Heart right ventricle (tissue), 16 donors: ENCODE results near the gene SMPD4. TPM values are rescaled to one million over a fixed set of nuclear protein-coding genes. Genes with fewer than 3 reads are reported as not detected.
"Not testable (repeated sequence)": the region's sequence is repeated elsewhere in the genome, so short reads cannot be mapped to it uniquely, and the experiment has no call there.

ENCODE experiments used
- ATAC-seq, 8 donors: fragments of 200-7000 bp; cut with Tn5 transposase; one replicate each; pipeline ENCODE4 v1.9.1; 2020; ENCODE audit warnings: mild to moderate bottlenecking in 8 of 8, moderate library complexity in 8 of 8, moderate number of reproducible peaks in 1 of 8
- DNase-seq, 2 donors: peaks; one replicate each; pipeline ENCODE4 v3.0.0-alpha.2; 2020
- H3K27ac ChIP-seq, 10 donors: fragments of 200-600 bp; sonication (generic) in 2 of 10; one replicate each; pipeline versions ENCODE4 v1.5.0 to v1.8.0; 2020 to 2022; ENCODE audit warnings: mild to moderate bottlenecking in 3 of 10
- H3K27me3 ChIP-seq, 7 donors: fragments of 200-600 bp; one replicate each; pipeline ENCODE4 v1.8.0; 2021 to 2022; ENCODE audit warnings: mild to moderate bottlenecking in 2 of 7
- H3K36me3 ChIP-seq, 9 donors: fragments of 200-600 bp; sonication (generic) in 1 of 9; one replicate each; pipeline versions ENCODE4 v1.5.0 to v1.8.0; 2020 to 2022; ENCODE audit warnings: mild to moderate bottlenecking in 2 of 9
- H3K4me1 ChIP-seq, 9 donors: fragments of 200-600 bp; sonication (generic) in 1 of 9; one replicate each; pipeline versions ENCODE4 v1.5.0 to v1.8.0; 2020 to 2022; ENCODE audit warnings: mild to moderate bottlenecking in 4 of 9
- H3K4me3 ChIP-seq, 10 donors: fragments of 200-600 bp; sonication (generic) in 2 of 10; one replicate each; pipeline versions ENCODE4 v1.5.0 to v1.8.0; 2020 to 2022; ENCODE audit warnings: mild to moderate bottlenecking in 7 of 10, moderate library complexity in 2 of 10
- H3K9me3 ChIP-seq, 11 donors: fragments of 200-600 bp in 10 of 11; sonication (generic) in 2 of 11; one replicate each; pipeline versions ENCODE4 v1.5.0 to v1.8.0; 2013 to 2022; ENCODE audit warnings: mild to moderate bottlenecking in 2 of 11, control low read depth in 1 of 11, moderate library complexity in 1 of 11
- CTCF ChIP-seq, 9 donors: fragments of 200-600 bp; sonication (generic) in 2 of 9; IDR thresholded peaks; one replicate each; pipeline versions ENCODE4 v1.5.0 to v1.8.0; 2021 to 2022; ENCODE audit warnings: antibody characterized with exemption in 9 of 9, mild to moderate bottlenecking in 5 of 9, moderate library complexity in 1 of 9
- WGBS, 2 donors: extraction: QIAGEN DNeasy Blood & Tissue Kit; methylation state at CpG; one replicate each; pipeline ENCODE4 v1.1.7; 2013; ENCODE audit warnings: inconsistent platforms in 1 of 2; 5-methylcytosine and 5-hydroxymethylcytosine counted together
- intact Hi-C, 10 donors: fragments of 100-400 bp; cut with DNase I; formaldehyde crosslinking; loops; one replicate each; pipeline versions ENCODE4 v1.11.1 to v1.14.2; 2022
- polyA plus RNA-seq, 2 donors: library from polyadenylated mRNA; stranded (reverse); fragments of 200-250 nt; gene quantifications; one replicate each; pipeline ENCODE4 v1.2.3, GENCODE V29; 2013
- total RNA-seq, 10 donors: library from RNA; stranded (reverse); fragmentation: NEBNext Ultra II Directional in 3 of 10; extraction: Animal tissue kit (Norgen Biotek cat#: 25700) in 3 of 10; gene quantifications; one replicate each; pipeline versions ENCODE4 v1.2.1 to v1.2.4, GENCODE V29; 2021 to 2023
- donor health status: Arrhythmogenic right ventricular cardiomyopathy.
- donor health status: ischemic (EF 13 %, LVEDD 7.1; RV severe dilation, severe dysfunction).
- donor health status: healthy with polysubstance abuse.
- donor health status: DM: no; HTN: yes; CAD: no.
- donor health status: DM: no; HTN: no; CAD: no.
- donor health status: ischemic (EF 25% LVEDD 6.9; RV normal size, moderate dysfunction).
- donor health status: ischemic (EF 25% LVEDD 5.7; RV mildly dilated, moderate dysfunction).
- donor health status: healthy.
- donor health status: DM: yes; HTN: yes; CAD: no.
- donor health status: Ischemic cardiomyopathy.
- donor health status: ischemic (EF 35%, LVEDD 5.7; RV mildly dilated, moderate dysfunction).
- donor health status: nonischemic (EF 11% LVEDD 7.7; RV severe dilation, severe dysfunction).
- donor health status: DM: yes; HTN: yes; CAD: no.
- donor health status: PGD.
- donor health status: ischemic (EF 29% LVEDD 5.4; RV normal size, mild dysfunction).
- donor health status: nonischemic (EF 23%, LVEDD 6.1; RV moderate dilation, normal function).

Gene SMPD4
- total and polyA plus RNA-seq, 12 donors: 21.9 to 60.6 (median 26.6) TPM

GRCh38 chr2:130203150-130203549 lies 21.7 kb upstream of the SMPD4 start:
- intact Hi-C loops, H3K4me3 ChIP-seq, H3K27ac ChIP-seq, H3K9me3 ChIP-seq, H3K4me1 ChIP-seq, H3K27me3 ChIP-seq, H3K36me3 ChIP-seq, DNase-seq: not testable (repeated sequence)
- 68 to 72% methylated on average over 2 to 3 of the region's 3 CpGs for WGBS, 2 donors
- peak in 2 of 8 donors; percentile 23 to 59 for ATAC-seq

- H3K4me1 ChIP-seq, H3K4me3 ChIP-seq, H3K36me3 ChIP-seq, H3K9me3 ChIP-seq, intact Hi-C loops, H3K27me3 ChIP-seq: not testable (repeated sequence)
- H3K27ac ChIP-seq: peak overlapping the region in 1 of 10 donors; percentile 52
- DNase-seq: peak; percentile 48 to 71
- WGBS, 2 donors: 24 to 27% methylated on average over 4 of the region's 7 CpGs
- ATAC-seq: peak; percentile 77 to 93 (median 90)
These were observed 21.1 kb upstream of the SMPD4 start for GRCh38 chr2:130202518-130202917.

GRCh38 chr2:130198343-130198742 lies 16.9 kb upstream of the SMPD4 start, which contains the start of gene TUBA3E:
Gene TUBA3E, minus strand, starts transcription at chr2:130198439. Its CDS starts 79 bp downstream, at chr2:130198360.
- intact Hi-C loops: no loop called here
- Histone ChIP-seq H3K9me3 (no peaks in the 10 kb centered on the region), H3K27me3 (no peaks in the 10 kb centered on the region), H3K4me3 (no peak within 1 kb of the TSS), H3K27ac (no peak within 1 kb of the TSS), H3K36me3 (no peaks in the 10 kb centered on the region), H3K4me1 (peaks cover 0 to 14% (median 0%) of the 10 kb centered on the region in 9 donors)
- ATAC-seq: no peak
- DNase-seq: no peak
- WGBS, 2 donors: 96 to 97% methylated on average over 26 of the region's 26 CpGs
- TF ChIP-seq CTCF (IDR thresholded peaks at IDR 0.05): no peak

GRCh38 chr2:130196052-130196451 lies 14.7 kb upstream of the SMPD4 start:
- intact Hi-C loops: not testable (repeated sequence)
- Histone ChIP-seq H3K27ac (peak overlapping the region in 5 of 10 donors; percentile 36 to 80 (median 57)), H3K4me1 (peaks cover 0 to 14% (median 0%) of the 10 kb centered on the region in 9 donors)

GRCh38 chr2:130195089-130195635 lies 13.8 kb upstream of the SMPD4 start:
- peak overlapping the region in 4 of 10 donors; percentile 47 to 80 (median 64) for H3K27ac ChIP-seq
- H3K9me3 ChIP-seq, intact Hi-C loops, DNase-seq, H3K27me3 ChIP-seq, H3K4me3 ChIP-seq: not testable (repeated sequence)
- H3K4me1 ChIP-seq: peaks cover 0 to 14% (median 0%) of the 10 kb centered on the region in 9 donors
- peaks cover 0 to 14% (median 0%) of the 10 kb centered on the region in 9 donors for H3K36me3 ChIP-seq
- 51 to 65% methylated on average over 9 of the region's 9 CpGs for WGBS, 2 donors
- ATAC-seq: peak in 7 of 8 donors; percentile 46 to 87 (median 60)

More at GRCh38 chr2:130196052-130196451, 14.7 kb upstream of the SMPD4 start:
- peak in 1 of 2 donors; percentile 76 for DNase-seq
- H3K36me3 ChIP-seq, H3K4me3 ChIP-seq, H3K27me3 ChIP-seq, H3K9me3 ChIP-seq: not testable (repeated sequence)
- WGBS, 2 donors: 39 to 59% methylated on average over 10 of the region's 13 CpGs
- peak; percentile 76 to 96 (median 92) for ATAC-seq

- H3K27ac ChIP-seq, H3K27me3 ChIP-seq, intact Hi-C loops, ATAC-seq, DNase-seq, H3K9me3 ChIP-seq: not testable (repeated sequence)
- Histone ChIP-seq H3K4me1 (peaks cover 0 to 14% (median 0%) of the 10 kb centered on the region in 9 donors), H3K4me3 (peak overlapping the region in 1 of 10 donors; percentile 18), H3K36me3 (peaks cover 0 to 17% (median 0%) of the 10 kb centered on the region in 9 donors)
- 87 to 90% methylated on average over 20 to 22 of the region's 22 CpGs for WGBS, 2 donors
These were observed 12.4 kb upstream of the SMPD4 start for GRCh38 chr2:130193824-130194223.

GRCh38 chr2:130192451-130192850 lies 11.0 kb upstream of the SMPD4 start:
- H3K27me3 ChIP-seq, intact Hi-C loops, DNase-seq, ATAC-seq, H3K9me3 ChIP-seq, H3K27ac ChIP-seq: not testable (repeated sequence)
- Histone ChIP-seq H3K36me3 (peaks cover 0 to 17% (median 0%) of the 10 kb centered on the region in 9 donors), H3K4me1 (peaks cover 0 to 14% (median 0%) of the 10 kb centered on the region in 9 donors), H3K4me3 (peak overlapping the region in 1 of 10 donors; percentile 18)
- WGBS, 2 donors: 69 to 73% methylated on average over 3 of the region's 3 CpGs

- H3K9me3 ChIP-seq, H3K27ac ChIP-seq, ATAC-seq, H3K27me3 ChIP-seq, intact Hi-C loops, DNase-seq, H3K4me3 ChIP-seq: not testable (repeated sequence)
- H3K36me3 ChIP-seq: peaks cover 0 to 20% (median 0%) of the 10 kb centered on the region in 9 donors
- 95 to 96% methylated on average over 6 of the region's 6 CpGs for WGBS, 2 donors
- H3K4me1 ChIP-seq: peaks cover 0 to 14% (median 0%) of the 10 kb centered on the region in 9 donors
These were observed 9.9 kb upstream of the SMPD4 start for GRCh38 chr2:130191319-130191718.
